GM21381 (cell line): ENCODE data around the gene CETP.
A peak's percentile ranks its signal among the peaks of the same experiment; 100 is the strongest.
"Not testable (repeated sequence)": the region's sequence is repeated elsewhere in the genome, so short reads cannot be mapped to it uniquely, and the experiment has no call there.

Experiments
- ATAC-seq: cut with Tn5 transposase; IDR thresholded peaks from one replicate; pipeline ENCODE4 v1.9.1; 2021; ENCODE audit warnings: mild to moderate bottlenecking, moderate library complexity; ENCODE audit not compliant: unreplicated experiment

CETP gene

GRCh38 chr16:56953006-56953405 is 8.7 kb upstream of the CETP start:
- no peak for ATAC-seq

DNA sequence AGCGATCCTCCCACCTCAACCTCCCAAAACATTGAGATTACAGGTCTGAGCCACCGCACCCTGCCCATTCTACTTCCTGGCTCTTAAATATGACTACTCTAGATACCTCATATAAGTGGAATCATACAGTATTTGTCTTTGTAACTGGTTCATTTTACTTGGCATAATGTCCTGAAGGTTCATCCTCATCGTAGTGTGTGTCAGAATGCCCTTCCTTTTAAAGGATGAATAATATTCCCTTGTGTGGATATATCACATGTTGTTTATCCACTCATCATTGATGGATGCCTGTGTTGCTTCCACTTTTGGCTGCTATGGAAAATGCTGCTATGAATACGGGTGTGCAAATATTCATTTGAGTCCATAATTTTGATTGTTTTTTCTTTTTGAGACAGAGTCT is 5.7 kb upstream of the CETP start:
- no peak for ATAC-seq

GRCh38 chr16:56956756-56957155 is 5.0 kb upstream of the CETP start:
- no peak for ATAC-seq

DNA sequence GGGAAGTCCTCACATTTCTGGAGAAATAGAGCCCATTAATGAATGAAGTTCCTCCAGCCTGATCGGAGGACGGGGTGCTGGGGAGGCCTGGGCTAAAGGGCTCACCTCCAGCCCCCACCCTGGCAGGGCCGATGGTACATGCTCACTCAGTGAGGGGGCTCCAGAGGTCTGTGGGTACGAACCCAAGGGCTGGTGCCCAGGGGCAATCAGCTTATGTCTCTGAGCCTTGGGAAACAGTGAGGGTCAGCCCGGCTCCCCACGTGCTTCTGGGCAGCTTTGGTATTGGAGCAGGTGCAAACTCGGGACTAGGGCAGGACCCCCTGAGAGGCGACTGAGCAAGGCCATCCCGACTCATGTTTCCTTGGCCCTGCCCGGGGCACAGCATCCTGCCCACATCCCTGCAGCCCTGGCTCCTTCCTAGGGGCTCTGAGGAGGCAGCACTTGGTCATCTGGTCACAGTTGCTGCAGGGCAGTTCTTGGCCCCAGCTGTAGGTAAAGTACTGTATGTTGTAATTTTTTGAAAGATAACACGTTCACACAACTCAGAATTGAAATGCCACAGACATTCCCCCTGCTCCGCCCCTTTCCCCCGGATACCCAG is 969 bp upstream of the CETP start:
- ATAC-seq, result no peak

GRCh38 chr16:56961386-56961785 is 364 bp upstream of the CETP start:
- ATAC-seq, result no peak

DNA sequence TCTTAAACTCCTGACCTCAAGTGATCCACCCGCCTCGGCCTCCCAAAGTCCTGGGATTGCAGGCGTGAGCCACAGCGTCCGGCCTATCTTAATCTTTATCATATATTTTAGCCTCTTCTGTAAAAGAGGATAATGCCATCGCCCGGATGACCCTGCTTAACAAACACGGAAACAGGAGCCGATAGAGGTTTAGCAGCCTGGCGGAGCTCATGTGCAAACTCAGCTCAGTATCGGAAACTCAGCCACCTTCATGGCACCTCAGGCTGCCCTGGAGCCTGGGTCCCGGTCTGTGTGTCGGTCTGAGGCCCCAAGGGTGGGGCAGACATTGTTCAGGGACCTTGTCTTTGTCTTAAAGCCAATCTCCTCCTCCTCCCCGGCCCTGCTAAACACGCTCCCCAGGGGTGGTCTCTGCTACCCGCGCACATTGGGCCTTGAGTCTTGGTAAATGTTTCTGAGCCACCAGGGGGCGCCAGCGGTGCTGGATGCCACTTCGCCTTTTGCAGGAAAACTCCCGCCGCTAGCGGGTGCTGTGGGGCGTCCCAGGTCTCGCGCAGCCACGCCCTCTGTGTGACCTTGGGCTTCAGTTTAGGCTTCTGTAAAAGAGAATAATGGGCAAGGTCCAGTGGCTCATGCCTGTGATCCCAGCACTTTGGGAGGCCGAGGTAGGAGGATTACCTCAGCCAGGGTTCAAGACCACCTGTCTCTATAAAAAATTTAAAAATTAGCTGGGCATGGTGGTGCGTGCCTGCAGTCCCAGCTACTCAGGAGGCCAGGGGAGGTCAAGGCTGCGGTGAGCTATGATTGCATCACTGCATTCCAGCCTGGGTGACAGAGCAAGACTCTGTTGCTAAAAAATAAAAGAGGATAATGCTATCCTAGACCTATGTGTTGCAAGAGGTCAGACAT is 2.7 kb downstream of the CETP start:
- no peak for ATAC-seq

DNA sequence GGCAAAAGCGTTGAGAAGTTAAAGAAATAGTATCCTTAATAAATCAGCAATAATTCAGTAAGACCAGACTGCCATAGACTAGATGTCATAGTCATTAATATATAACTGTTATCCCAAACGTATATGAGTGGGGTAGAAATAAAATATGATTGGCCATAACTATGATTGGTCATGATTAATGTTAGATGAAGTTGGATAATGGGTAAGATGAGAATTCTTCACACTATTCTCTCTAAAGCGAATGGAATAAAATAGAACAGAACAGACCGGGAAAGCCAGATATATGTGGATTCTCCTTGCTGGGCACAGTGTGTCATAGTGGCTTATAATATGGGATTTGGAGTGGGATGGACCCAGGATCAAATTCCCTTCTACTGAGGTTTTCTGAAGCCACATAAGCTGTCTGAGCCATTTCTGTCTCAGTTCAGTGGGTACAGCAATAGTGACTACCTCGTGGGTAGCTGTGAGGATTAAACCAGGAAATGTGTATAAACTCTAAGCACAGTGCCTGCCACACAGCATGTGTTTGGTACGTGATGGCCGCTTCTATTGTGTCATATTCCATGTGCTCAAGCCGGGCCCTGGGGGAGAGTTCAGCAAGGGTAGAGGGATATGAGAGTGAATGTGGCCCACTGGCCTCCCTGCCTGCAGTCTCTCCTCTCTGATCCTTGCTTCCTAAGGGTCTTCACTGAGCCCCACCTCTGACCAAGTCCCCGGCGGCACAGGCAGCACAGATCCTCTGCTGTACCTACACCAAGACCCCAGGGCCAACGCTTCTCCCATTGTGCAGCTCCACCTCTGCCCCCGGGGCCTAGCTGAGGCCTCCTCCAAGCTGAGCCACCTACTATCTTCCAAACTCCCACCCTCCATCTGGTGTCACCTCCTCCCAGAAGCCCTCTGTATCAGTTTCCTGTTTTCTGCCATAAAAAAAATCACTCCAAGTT is 3.7 kb downstream of the CETP start:
- no peak for ATAC-seq

DNA sequence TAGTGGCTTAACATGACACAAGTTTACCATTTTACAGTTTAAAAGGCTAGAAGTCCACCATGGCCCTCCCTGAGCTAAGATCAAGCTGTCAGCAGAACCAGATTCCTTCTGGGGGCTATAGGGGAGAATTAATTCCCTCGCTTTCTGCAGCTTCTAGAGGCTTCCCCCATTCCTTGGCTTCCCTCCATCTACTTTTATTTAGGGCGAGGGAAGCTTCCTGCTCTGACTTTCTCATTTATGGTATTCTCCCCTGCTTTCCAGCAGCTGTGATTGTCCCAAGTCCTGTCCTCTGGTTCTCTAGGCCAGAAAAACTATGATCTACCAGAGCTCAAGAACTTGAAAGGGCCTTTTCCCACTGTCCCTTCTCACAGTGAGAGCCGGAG is 4.3 kb downstream of the CETP start:
- no peak for ATAC-seq

- ATAC-seq, result no peak
Observed at GRCh38 chr16:56967733-56968132, 6.0 kb downstream of the CETP start.

GRCh38 chr16:56969769-56970168 is 8.0 kb downstream of the CETP start:
- ATAC-seq, result no peak

DNA sequence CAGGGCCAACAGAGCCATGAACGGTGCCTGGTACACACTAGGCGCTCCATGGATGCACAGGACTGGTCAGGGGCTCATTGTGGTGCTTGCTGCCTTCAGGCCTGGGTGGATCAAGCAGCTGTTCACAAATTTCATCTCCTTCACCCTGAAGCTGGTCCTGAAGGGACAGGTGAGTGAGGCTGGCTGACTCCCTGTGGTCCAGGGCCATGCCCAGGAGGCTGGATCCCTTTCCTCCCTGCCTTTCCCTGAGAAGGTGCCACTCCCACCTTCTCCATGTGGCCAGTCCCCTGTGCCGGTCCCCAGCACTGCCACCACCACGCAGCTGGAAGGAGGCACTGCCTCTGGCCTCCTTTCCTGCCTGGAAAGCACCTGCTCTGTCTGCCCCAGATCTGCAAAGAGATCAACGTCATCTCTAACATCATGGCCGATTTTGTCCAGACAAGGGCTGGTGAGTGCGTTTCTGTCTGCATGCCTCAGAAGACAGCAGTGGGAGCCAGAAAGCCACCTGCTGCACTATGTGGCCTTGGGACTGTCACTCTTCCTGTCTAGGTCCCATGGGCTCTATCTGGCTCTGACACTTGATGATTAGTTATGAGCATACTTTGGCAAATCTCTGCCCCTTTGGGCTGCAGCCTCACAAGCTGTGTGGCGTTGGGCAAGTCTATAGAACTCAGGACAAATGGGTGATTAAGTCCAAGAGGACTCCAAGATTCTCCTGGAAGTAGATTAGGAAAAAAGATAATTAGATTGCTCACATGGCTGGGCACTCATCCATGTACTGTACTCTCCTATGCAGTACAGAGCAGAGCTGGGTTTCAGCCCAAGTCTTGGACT is 9.4 kb downstream of the CETP start:
- peak; percentile 72 for ATAC-seq

GRCh38 chr16:56971768-56972043 is 10.0 kb downstream of the CETP start:
- ATAC-seq, result no peak

DNA sequence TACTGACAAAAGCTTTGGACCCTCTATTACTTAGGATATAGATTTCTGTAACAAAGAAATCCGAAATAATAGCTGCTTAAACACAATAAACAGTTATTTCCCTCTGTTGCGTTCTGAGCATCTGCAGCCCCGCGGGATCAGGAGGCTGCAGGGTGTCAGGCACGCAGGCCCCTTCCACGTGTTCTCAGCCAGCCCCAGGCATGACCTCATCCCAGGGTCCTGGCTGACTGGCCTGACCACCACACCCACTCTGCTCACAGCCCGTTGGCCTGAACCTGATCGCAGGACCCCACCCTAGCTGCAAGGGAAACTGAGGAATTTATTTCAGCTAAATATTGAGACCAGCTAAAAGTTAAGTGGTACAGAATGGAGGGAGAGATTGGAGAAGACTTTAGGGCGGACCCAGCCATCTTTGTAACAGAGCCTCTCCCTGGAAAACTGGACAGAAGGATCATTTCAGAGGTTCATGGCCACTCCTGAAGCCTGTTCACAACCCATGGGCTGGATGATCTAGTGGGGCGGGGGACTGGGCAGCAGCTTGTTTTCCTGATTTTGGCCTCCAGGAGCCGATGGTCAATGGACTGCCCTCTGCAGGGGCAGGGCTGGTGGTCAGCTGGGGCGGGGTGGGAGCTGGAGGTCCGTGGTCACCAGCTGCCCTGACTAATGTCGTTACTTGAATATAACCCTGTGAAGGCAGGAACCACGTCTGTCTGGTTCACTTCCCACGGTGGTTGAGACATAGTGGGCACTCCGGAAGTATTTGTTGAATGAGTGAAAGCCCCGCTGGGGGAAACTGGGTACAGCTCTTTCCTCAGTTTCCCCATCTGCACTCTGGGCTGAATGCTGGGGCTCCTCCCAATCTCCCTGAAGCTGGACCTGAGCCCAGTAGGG is 10.9 kb downstream of the CETP start:
- no peak for ATAC-seq

DNA sequence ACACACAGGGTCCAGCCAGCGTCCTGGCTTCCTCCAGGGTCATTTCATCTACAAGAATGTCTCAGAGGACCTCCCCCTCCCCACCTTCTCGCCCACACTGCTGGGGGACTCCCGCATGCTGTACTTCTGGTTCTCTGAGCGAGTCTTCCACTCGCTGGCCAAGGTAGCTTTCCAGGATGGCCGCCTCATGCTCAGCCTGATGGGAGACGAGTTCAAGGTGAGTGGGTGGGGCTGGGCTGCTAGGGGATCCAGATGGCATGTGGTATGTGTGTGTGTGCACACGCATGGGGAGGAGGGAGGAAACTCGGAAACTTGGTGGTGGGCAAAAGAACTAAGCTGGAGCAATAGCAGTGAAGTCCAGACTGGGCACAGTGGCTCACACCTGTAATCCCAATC is 11.5 kb downstream of the CETP start:
- ATAC-seq, result no peak

- not testable (repeated sequence) for ATAC-seq
Observed at GRCh38 chr16:56973899-56974298, 12.1 kb downstream of the CETP start.

DNA sequence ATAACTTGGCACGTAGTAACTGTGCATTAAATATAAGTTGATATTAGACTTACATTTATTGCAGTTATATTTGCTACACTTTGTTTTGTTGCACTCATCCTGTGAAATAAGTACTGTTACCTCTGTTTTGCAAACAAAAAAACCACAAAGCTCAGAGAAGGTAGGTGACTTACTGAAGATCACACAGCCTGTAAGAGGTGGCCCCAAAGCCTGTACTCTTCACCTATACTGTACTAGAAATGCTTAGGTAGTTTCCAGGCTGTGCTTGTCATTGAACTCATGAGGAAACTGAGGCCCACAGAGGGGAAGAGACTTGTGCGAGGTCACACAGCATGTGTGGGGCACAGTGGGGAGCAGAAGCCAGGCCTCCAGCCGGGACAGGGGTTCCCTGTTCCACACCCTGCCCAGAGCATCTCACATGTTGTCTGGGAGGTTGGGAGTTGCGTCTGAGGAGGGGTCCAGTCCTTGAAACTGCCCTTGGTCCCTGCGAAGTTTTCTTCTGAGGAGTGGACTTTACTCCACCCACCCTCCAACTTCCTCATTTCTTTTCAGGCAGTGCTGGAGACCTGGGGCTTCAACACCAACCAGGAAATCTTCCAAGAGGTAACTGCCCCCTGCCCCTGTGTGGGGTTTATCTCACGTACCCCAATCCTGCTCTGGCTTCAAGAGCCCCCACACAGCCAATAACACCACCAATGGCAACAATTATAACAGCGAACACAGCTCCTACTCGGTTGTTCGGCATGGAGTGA is 13.0 kb downstream of the CETP start:
- no peak for ATAC-seq

GRCh38 chr16:56975714-56976113 is 14.0 kb downstream of the CETP start:
- ATAC-seq, result no peak

- no peak for ATAC-seq
Observed at GRCh38 chr16:56977216-56977615, 15.5 kb downstream of the CETP start.

GRCh38 chr16:56977823-56978430 is 16.2 kb downstream of the CETP start:
- ATAC-seq, result no peak
